HG02588 (cell line): ENCODE data around the gene HAVCR2.
"Not testable (repeated sequence)": the region's sequence is repeated elsewhere in the genome, so short reads cannot be mapped to it uniquely, and the experiment has no call there.

ENCODE experiments used
- ATAC-seq: cut with Tn5 transposase; IDR thresholded peaks from one replicate; pipeline ENCODE4 v1.9.1; 2021; ENCODE audit warnings: mild to moderate bottlenecking, moderate library complexity; ENCODE audit not compliant: unreplicated experiment

The HAVCR2 gene

GRCh38 chr5:157047898-157048297 is 60.9 kb downstream of the HAVCR2 start:
- peak; percentile 68 for ATAC-seq

- not testable (repeated sequence) for ATAC-seq
Measured at GRCh38 chr5:157047016-157047415, 61.8 kb downstream of the HAVCR2 start.

- no peak for ATAC-seq
Measured at GRCh38 chr5:157046041-157046440, 62.8 kb downstream of the HAVCR2 start.

- ATAC-seq, result no peak
Measured at GRCh38 chr5:157045601-157046000, 63.2 kb downstream of the HAVCR2 start.

- ATAC-seq, result no peak
Measured at GRCh38 chr5:157038568-157039187, 70.2 kb downstream of the HAVCR2 start.
